OCI-LY3 (cell line): ENCODE data around the gene NR1H3.

Experiments used
- EZH2phosphoT487 ChIP-seq: fragments of 200-600 bp; shearing (Covaris generic); IDR thresholded peaks from 2 replicates; pipeline ENCODE4 v1.6.1; 2018; ENCODE audit warnings: antibody characterized with exemption, mixed run types, low read depth
- TF ChIP-seq, protein P1 (sequence below): fragments of 200-600, 300-600 bp; sonication (generic); IDR thresholded peaks from 2 replicates; pipeline ENCODE4 v1.5.1; 2014; ENCODE audit warnings: antibody characterized with exemption, low read length, low read depth

- no peak for TF ChIP-seq EZH2phosphoT487
- TF ChIP-seq, protein P1, sequence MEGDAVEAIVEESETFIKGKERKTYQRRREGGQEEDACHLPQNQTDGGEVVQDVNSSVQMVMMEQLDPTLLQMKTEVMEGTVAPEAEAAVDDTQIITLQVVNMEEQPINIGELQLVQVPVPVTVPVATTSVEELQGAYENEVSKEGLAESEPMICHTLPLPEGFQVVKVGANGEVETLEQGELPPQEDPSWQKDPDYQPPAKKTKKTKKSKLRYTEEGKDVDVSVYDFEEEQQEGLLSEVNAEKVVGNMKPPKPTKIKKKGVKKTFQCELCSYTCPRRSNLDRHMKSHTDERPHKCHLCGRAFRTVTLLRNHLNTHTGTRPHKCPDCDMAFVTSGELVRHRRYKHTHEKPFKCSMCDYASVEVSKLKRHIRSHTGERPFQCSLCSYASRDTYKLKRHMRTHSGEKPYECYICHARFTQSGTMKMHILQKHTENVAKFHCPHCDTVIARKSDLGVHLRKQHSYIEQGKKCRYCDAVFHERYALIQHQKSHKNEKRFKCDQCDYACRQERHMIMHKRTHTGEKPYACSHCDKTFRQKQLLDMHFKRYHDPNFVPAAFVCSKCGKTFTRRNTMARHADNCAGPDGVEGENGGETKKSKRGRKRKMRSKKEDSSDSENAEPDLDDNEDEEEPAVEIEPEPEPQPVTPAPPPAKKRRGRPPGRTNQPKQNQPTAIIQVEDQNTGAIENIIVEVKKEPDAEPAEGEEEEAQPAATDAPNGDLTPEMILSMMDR: no peak
These were observed 57.2 kb downstream of the NR1H3 start for GRCh38 chr11:47314992-47315391.
